ENCODE data around the gene CSMD2.
"Not testable (repeated sequence)": the region's sequence is repeated elsewhere in the genome, so short reads cannot be mapped to it uniquely, and the experiment has no call there.

CSMD2 gene

GRCh38 chr1:34101151-34101550 lies 63.9 kb downstream of the CSMD2 start:
- no peak for DNase-seq

GRCh38 chr1:34100332-34100731 lies 64.7 kb downstream of the CSMD2 start:
- no peak for DNase-seq

GRCh38 chr1:34092399-34092798 lies 72.6 kb downstream of the CSMD2 start:
- DNase-seq, result not testable (repeated sequence)

- DNase-seq, result no peak
Observed at GRCh38 chr1:34089731-34090130, 75.3 kb downstream of the CSMD2 start.

GRCh38 chr1:34087986-34088385 lies 77.0 kb downstream of the CSMD2 start:
- DNase-seq, result no peak

GRCh38 chr1:34086561-34086960 lies 78.5 kb downstream of the CSMD2 start:
- DNase-seq, result no peak

GRCh38 chr1:34083974-34084373 lies 81.1 kb downstream of the CSMD2 start:
- no peak for DNase-seq

GRCh38 chr1:34082085-34082670 lies 82.9 kb downstream of the CSMD2 start:
- DNase-seq, result not testable (repeated sequence)

GRCh38 chr1:34078383-34078782 lies 86.6 kb downstream of the CSMD2 start:
- DNase-seq, result no peak

- no peak for DNase-seq
Observed at GRCh38 chr1:34075576-34075975, 89.5 kb downstream of the CSMD2 start.

- no peak for DNase-seq
Observed at GRCh38 chr1:34073028-34073695, 91.9 kb downstream of the CSMD2 start.

- DNase-seq, result no peak
Observed at GRCh38 chr1:34070201-34070836, 94.7 kb downstream of the CSMD2 start.

GRCh38 chr1:34066981-34067603 lies 97.9 kb downstream of the CSMD2 start:
- DNase-seq, result no peak

GRCh38 chr1:34066166-34066565 lies 98.9 kb downstream of the CSMD2 start:
- DNase-seq, result no peak

- no peak for DNase-seq
Observed at GRCh38 chr1:34065498-34065897, 99.5 kb downstream of the CSMD2 start.

- DNase-seq, result no peak
Observed at GRCh38 chr1:34060901-34061415, 104.1 kb downstream of the CSMD2 start.

GRCh38 chr1:34060187-34060730 lies 104.8 kb downstream of the CSMD2 start:
- no peak for DNase-seq

GRCh38 chr1:34057347-34058130 lies 107.5 kb downstream of the CSMD2 start:
- no peak for DNase-seq

- no peak for DNase-seq
Observed at GRCh38 chr1:34055818-34056217, 109.2 kb downstream of the CSMD2 start.

GRCh38 chr1:34054920-34055319 lies 110.1 kb downstream of the CSMD2 start:
- DNase-seq, result no peak

GRCh38 chr1:34053660-34054059 lies 111.4 kb downstream of the CSMD2 start:
- no peak for DNase-seq

GRCh38 chr1:34052565-34052964 lies 112.5 kb downstream of the CSMD2 start:
- no peak for DNase-seq
